HG03108 (cell line): ENCODE data around the gene CCDC57.

Experiments used
- ATAC-seq: cut with Tn5 transposase; IDR thresholded peaks from one replicate; pipeline ENCODE4 v1.9.1; 2021; ENCODE audit warnings: moderate library complexity; ENCODE audit not compliant: unreplicated experiment

Gene CCDC57

DNA sequence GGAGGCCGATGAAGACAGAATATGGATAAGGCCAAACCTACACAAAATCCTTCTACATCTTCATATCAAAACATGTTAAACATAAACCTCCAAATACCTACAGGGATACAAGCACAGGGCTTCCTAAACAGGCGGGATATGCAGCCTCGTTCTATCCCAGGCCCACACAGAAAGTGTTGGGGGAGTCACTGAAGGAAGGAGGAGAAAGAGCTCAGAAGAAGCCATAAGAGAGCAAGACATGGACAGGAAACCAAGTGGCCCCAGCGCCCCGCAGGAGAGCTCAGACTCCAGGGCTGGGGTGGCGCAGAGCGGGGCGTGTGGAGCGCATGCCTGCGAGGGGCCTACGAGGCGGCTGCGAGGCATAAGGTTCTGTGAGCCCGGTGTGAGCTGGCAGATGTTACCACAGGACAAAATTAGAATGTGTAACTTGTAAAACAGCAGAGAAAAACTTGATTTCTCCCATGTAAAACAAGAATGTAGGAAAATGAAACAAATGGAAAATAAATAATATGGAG, 103.6 kb downstream of the CCDC57 start:
- no peak for ATAC-seq

GRCh38 chr17:82108496-82108945, 104.1 kb downstream of the CCDC57 start:
- ATAC-seq: no peak

DNA sequence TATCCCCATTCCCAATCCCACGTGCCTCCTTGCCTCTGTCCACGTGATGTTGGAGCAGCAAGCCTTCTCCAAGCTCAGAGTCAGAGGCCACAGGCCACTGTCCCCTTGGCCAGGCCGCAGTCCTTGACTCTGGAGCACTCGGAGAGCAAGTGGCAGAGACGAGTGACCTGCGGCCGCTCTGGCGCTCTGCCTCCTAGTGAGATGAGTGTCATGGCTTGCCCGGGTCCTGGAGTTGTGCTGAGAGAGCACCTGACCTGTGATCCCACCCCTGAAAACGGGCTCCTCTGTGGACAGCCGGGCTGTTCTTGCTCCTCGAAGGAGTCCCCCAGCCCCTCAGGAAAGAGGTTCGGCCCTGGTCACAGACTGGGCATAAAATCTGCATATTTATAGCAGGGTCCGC, 104.6 kb downstream of the CCDC57 start:
- ATAC-seq: no peak

DNA sequence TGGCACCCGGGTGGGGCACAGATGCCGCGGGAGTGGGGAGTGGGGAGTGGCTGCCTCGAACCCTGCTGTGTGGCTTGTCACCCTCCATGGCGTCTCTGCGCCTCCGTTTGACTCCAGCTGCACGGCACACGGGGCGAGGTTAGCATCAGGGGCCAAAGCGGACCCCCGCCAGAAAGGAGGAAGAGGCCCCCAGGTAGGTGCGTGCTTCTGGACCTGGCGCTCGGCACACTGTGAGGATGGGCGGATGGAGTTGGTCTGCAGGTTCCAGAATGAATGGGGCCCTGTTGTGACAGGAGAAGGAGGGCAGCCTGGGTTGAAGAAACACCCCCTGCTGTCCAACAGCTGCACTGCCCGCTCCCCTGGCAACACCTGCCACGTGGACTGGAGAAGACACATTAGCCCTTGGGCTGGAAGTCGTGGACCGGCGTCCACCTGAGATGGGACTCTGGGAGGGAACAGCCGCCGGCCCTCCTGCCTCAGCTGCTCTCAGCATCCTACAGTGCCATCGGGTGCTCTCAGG, 105.2 kb downstream of the CCDC57 start:
- ATAC-seq: no peak

- ATAC-seq: no peak
Observed at GRCh38 chr17:82106688-82107305, 105.8 kb downstream of the CCDC57 start.

GRCh38 chr17:82105882-82106687, 106.6 kb downstream of the CCDC57 start:
- peak; percentile 74 for ATAC-seq

DNA sequence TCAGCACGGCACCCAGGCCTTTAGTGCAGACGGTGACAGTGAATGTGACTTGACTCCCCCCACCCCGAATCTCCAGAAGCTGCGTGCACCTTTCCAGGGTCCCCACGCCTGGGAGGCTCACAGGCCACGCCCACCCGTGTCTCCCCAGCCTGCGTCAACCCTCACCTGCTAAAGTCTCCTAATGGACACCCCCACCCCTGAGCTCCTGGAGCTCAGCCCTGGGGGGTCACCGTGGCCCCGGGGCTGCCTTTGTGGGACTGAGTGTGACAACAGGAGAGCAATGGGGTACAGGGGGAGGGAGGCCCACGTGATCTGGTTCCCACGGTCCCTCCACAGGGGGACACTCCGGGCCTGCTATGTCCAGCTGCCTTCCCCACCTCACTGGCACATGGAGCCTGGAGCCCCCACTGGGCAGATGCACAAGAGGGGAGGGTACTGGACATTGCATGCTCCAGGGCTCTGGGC, 107.2 kb downstream of the CCDC57 start:
- ATAC-seq: no peak

- ATAC-seq: no peak
Observed at GRCh38 chr17:82104797-82105416, 107.7 kb downstream of the CCDC57 start.

- no peak for ATAC-seq
Observed at GRCh38 chr17:82103553-82104451, 108.8 kb downstream of the CCDC57 start.

DNA sequence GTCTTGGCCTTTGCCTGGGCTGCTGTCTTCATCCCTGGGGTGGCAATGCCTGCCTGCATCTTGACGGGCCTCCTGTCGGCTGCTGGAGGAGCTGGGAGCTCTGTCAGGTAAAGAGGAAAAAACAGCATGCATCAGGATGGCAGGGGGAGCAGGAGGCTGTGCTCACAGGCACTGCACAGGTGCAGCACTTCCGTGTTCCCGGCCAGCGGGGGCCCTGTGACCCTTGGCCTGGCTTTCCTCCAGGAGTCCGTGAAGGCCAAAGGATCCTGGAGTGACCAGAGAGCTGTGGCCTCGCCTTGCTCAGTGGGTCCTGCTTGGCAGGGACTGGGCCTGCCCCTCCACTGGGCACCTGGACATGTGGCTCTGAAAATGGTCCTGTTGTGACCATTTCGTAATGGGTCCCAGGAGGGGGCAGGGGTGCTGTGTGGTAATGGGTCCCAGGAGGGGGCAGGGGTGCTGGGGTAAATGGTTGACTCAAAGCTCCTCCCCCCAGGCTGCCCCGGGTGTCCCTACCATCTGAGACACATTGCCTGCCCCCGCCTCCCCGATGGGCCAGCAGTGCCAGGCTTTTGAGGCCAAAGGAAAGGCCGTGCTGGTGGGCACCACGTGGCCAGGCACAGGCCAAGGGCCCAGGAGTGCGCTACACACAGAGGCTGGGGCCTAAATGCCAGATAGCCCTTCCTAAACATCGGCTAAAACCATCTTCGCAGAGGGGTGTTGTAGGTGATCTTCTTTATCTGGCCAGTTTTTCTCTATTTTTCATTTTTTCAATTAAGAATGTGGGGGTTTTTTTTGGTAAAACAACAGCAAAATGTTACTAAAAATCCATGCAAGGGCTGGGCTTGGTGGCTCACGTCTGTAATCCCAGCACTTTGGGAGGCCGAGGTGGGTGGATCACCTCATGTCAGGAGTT, 110.6 kb downstream of the CCDC57 start:
- ATAC-seq: no peak

DNA sequence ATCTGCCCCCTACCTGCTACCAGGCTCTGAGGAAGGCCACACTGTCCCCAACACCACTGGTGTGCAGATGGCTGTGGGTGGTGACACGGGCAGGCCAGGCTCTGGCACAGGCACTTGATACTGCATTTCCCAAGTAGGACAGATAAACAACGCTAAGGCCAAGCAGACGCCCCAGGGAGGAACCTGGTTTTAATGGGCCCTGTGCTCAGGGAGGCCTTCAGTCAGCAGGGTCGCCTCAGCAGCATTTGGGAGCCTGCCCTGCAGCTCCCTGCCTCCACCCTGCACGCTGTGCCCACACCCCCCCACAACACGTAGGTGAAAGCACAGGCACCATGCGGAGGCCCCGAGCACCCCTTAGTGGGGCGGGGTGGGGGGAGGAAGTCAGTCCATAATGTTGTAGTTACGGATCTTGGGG, 111.3 kb downstream of the CCDC57 start:
- no peak for ATAC-seq

DNA sequence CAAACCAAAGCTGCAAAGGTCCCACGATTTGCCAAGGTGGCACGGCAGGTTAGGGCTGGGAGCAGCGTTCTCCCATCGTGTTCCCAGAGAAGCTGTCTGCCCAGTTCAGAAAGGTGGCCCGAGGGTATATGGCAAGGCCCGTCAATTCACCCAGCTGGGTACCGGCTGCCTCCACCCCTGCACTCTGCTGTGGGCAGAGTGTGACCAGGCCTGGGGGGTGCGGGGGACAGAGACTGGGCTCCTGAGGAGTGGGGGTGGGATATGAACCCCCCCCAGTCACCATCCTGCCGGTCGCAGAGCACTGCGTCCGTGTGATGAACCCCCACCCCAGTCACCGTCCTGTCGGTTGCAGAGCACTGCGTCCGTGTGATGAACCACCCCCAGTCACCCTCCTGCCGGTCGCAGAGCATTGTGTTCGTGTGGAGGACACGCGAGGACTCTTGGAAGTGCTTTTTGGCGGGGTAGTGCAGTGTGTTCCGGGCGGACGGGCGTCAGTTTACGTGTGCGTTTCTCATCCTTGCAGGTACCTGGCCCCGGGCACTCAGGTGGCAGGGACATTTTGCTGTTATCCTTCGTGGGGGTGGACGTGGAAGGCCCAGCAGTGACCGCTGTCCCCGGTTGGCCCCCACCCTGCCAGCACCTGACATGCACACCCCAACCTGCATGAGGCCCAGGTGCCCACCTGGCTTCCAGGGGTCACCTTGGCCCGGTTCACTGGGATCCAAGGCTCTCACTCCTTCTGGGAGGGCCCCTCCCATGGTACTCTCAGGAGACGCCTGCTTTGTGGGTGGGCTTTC, 111.9 kb downstream of the CCDC57 start:
- ATAC-seq: no peak

DNA sequence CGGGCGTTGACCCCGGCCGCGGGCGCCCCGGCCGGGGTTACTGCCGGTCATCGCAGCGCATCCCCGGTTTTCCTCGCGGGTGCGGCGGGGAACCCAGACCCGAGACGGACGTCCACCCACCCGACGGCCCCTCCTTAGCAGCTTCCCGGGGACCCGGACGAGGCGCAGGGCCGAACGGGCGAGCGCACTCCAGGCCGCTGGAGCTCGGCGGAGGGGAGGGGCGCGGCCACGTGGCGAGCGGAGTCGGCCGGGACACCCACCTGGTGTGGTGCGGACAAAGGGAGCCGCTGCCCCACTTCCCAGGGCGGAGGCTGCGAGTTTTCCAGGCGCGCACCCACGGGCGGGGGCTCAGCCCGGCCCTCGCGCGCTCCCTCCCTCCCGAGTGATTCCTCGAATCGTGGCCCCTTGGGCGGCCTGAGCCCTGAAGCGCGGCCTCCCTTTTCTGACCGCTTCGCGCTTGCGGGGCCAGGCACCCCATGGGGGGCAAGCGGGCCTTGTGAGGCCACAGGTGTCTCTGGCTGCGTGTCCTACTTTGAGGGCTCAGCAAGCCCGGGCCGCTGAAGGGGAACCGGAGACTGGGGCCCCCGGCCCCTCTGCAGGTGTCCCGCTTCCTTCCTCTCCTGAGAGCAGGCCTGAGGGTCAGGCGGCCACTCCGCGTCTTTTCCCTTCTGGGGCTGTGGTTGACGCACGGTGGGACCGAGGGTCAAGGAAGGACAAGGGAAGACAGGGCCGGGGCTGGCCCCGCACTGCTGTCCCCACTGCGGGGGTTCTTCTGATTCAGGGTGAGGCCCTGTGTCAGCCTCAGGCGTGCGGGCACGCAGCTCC, 113.5 kb downstream of the CCDC57 start:
- ATAC-seq: peak; percentile 9

DNA sequence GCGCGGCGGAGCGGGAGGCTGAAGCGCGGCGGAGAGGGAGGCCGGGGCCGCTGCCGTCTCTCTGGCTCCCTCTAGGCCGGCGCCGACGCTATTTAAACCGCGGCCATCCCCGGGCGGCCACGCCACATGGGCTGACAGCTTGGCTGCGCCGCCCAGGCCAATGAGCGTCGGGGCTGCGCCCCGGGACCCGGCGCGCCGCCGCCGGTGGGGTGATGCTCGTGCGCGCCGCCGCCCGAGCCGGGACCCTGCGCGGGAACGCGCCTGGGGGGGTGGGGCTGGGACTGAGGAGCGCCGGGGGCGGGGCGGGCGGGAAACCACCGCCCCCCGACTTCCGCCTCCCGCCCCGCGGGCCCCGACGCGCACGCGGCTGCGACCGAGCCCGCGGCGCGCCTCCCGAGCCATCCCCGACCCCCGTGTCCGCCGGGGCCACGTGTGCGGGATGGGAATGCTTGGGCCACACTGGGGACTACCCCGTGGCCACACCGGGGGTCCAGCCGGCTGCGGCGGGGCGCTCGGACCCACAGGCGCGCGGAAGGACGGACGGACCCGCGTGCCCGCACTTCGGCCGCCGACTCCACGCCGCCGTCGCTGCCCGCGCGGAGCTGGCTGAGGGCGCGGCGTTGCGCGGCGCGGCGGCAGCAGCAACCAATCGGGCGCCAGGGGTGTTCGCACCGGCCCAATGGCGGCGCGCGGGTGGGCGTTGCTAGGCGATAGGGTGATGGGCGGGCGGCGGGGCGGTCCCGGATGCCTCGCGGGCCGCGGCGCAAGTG, 114.3 kb downstream of the CCDC57 start, which contains the start of gene FASN:
Gene FASN, minus strand, starts transcription at position 68 of the 770 bp plus-strand sequence. CDS start 1,791 bp downstream, outside the sequence.
- ATAC-seq: peak; percentile 63

GRCh38 chr17:82097919-82098168, 114.8 kb downstream of the CCDC57 start:
- ATAC-seq: peak; percentile 10

GRCh38 chr17:82097184-82097918, 115.3 kb downstream of the CCDC57 start:
- ATAC-seq: no peak
